Superior temporal gyrus (tissue), 1 donor: ENCODE data around the gene APIP.

Source experiments
- DNase-seq: peaks from one replicate; pipeline ENCODE4 v3.0.0-alpha.2; 2016; ENCODE audit errors: extremely low spot score

Gene APIP

DNA sequence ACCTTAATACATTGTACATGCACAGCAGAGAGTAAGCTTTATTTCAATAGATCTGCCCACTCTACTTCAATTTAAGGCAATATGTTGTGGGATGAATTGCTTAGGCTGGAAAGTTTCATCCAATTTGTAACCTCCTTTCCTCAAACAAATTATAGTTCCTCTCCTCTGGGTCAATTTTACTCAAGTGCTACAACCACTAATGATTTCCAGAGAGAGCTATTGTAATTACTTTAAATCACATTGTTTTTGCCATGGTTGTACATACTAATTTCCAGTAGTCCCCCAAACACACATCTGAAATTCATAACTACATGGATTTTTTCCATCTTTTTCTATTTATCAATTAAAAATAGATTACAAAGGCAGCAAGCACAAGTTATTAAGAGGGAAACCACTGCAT, 72.9 kb downstream of the APIP start:
- DNase-seq, result no peak

DNA sequence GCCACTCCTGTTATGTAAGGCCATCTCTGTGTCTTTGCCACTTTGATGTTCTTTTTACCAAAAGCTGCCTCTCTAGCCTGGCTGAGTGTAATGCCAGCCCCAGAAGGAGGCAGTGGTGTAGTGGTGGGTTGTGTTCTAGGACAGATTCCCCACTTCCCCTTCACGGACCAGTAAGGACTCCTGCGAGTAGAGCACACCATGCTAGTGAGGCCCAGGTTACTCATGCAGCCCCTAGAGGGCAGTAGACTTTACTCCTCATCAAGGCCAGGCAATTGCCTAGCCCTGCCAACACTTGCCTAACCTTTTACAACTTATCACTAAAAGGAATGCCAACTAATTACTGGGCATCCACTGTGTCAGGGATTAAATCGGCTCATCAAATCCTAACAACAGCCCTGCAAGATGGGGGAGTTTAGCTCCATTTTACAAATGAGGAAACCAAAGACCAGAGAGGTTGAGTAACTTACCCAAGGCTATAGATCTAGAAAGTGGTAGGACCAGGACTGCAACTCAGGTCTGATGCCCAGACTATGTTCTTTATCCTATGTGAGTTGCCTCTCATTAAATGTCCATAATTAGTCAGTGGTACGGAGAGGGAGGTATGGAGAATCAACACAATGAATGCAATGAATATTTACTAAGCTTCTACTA, 75.3 kb downstream of the APIP start:
- DNase-seq, result no peak

DNA sequence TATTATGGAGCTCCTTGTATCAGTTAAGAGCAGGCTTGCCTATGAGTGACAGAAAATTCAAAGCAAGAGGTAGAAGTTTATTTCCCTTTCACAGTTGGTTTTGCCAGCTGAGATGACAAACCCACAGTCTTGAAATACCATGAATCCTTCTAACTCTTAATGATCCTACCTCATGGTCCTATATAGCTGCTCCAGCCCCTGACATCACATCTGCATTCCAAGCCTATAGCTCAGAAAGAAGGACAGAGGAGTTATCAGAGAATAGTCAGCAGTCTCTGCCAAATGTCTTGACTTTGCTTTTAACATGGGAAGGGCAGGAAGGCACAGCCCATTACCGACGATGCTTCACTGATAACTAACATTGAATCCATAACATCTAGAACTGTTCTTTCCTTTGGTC, 76.2 kb downstream of the APIP start:
- DNase-seq, result no peak

DNA sequence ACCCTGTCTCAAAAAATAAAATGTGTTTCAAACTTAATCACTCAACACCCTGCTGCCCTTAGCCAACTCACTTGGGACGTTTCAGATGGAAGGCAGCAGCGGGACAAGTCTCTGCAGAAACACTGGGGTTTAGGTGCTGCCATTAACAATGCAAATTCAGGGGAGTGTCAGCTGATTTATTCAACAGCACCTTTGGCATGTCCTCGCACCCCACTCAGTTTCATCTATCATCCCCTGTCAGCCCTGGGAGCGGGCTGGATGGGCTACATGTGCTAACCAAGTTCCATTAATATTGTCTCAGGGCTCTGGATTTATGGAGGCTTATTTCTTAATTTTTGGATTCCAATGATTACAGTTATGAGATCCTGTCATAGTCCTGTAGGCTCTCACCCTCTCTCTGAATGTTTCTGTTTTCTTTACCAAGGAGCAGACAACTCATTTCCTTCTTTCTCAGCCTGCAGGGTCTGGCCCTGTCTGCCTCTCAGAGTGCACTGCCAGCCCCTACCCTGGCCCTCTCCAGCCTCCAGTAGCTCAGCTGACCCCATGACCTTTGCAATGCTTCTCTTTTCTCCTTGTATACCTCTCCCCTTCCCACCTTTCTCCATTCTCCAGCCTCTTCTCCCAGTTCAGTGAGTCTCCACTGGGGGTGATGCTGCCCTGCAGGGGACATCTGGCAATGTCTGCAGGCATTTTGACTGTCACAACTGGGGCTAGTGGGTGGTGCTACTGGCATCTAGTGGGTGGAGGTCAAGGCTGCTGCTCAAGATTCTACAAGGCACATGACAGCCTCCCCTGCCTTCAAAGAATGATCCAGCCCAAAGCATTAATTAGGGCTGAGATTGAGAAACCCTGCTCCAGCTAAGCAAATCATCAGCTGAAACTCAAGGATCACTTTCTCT, 79.0 kb downstream of the APIP start:
- DNase-seq, result no peak

DNA sequence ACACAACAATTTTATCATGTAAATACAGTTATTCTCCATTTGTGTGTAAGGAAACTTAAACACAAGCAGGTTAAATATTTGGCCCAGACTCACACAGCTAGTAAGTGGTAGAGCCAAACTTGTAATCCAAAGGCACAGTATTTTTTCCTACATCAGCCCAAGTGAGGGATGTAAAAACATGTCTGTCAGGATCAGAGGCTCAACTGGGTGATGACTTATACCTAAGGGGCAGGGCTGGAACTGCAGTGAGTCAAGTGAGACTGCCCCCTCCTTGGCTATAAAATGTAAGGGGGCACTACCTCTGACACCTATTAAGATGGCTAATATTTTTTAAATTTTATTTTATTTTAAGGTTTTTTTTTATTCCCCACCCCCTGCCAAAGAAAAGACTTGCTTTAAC, 82.6 kb downstream of the APIP start:
- DNase-seq, result no peak
